SK-N-MC (cell line): Measurements from ENCODE around the gene TNFRSF1A.

Source experiments
- EZH2 ChIP-seq: fragments of 200-600 bp; sonication (generic); IDR thresholded peaks from one replicate; pipeline ENCODE4 v1.6.1; 2017; ENCODE audit warnings: antibody characterized with exemption
- POLR2AphosphoS5 ChIP-seq: IDR thresholded peaks from 2 replicates; pipeline ENCODE4 v1.6.1; 2012; ENCODE audit warnings: mild to moderate bottlenecking, low read depth, low read length, borderline replicate concordance

DNA sequence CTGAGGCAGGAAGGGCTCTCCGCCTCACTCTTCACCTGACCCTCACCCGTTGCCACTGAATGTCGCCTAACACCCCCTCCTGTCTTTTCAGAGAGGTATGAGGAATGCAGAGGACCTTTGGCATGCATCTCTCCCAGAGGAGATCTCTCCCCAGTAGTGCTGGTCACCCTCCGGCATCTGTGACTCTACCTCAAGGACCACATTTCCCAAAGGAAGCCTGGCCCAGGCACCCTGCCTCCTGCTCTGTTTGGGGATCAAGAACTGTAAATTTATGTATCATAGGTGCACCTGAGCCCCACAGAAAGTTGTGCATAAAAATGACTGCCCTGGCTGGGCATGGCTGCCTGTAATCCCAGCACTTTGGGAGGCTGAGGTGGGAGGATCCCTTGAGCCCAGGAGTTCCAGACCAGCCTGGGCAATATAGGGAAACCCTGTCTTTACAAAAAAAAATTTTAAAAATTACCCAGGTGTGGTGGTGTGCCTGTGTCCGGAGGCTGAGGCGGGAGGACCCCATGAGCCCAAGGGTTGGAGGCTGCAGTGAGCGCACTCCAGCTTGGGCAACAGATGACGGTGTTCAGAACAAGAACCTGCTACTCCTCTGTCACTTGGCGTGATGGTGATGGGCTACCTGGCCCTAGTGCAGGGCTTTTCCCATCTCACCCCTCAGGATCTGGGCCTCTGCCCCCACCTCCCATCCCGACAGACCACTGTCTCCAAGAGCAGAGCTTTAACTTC is 13.7 kb downstream of the TNFRSF1A start:
- TF ChIP-seq EZH2 (no peak), POLR2AphosphoS5 (peak; percentile 35; the same call in 1 of the 2 replicates)
